Measurements from ENCODE around the gene ZFP90. TPM values are rescaled to one million over a fixed set of nuclear protein-coding genes. Genes with fewer than 3 reads are reported as not detected.

Gene ZFP90
- total and polyA plus RNA-seq, 11 donors, result 4.9 to 18.1 (median 11.0) TPM

- intact Hi-C loops (cut with DNase I), result loop anchor here in 1 of 10 donors (10.0 kb wide), 1 partner anchor 61 kb away; no protein-coding TSS in a partner anchor
- ATAC-seq, result no peak
- Histone ChIP-seq H3K4me3 (no peak overlapping the region), H3K9me3 (peaks cover 15 to 100% (median 100%) of the 10 kb centered on the region in 12 donors), H3K4me1 (no peaks in the 10 kb centered on the region), H3K27ac (no peak overlapping the region), H3K36me3 (peaks cover 24 to 75% (median 50%) of the 10 kb centered on the region in 9 donors), H3K27me3 (no peaks in the 10 kb centered on the region)
- 95 to 99% (median 97%) methylated on average over 7 of the region's 7 CpGs for WGBS, 4 donors
- no peak for DNase-seq
- no peak for TF ChIP-seq POLR2A (IDR thresholded peaks at IDR 0.05)
- TF ChIP-seq, protein P1, sequence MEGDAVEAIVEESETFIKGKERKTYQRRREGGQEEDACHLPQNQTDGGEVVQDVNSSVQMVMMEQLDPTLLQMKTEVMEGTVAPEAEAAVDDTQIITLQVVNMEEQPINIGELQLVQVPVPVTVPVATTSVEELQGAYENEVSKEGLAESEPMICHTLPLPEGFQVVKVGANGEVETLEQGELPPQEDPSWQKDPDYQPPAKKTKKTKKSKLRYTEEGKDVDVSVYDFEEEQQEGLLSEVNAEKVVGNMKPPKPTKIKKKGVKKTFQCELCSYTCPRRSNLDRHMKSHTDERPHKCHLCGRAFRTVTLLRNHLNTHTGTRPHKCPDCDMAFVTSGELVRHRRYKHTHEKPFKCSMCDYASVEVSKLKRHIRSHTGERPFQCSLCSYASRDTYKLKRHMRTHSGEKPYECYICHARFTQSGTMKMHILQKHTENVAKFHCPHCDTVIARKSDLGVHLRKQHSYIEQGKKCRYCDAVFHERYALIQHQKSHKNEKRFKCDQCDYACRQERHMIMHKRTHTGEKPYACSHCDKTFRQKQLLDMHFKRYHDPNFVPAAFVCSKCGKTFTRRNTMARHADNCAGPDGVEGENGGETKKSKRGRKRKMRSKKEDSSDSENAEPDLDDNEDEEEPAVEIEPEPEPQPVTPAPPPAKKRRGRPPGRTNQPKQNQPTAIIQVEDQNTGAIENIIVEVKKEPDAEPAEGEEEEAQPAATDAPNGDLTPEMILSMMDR (IDR thresholded peaks at IDR 0.05), result no peak
Observed at GRCh38 chr16:68563631-68564381, 24.7 kb downstream of the ZFP90 start.

DNA sequence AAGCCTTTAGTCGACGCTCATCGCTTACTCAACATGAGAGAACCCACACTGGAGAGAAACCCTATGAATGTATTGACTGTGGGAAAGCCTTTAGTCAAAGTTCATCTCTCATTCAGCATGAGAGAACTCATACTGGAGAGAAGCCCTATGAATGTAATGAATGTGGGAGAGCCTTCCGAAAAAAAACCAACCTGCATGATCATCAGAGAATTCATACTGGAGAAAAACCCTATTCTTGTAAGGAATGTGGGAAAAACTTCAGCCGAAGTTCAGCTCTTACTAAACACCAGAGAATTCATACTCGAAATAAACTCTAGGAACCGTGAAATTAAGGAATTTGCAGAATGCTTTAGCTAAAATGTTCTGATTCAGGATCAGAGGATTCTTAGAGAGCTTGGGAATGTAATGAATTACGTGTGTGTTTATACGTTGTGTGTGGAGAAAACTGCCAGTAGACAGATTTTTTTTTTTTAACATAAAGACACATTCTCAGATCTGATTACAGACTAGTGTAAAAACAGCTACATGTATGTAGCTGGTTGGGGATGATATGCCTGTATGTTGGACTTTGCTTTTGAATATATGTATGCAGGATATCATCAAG is 25.4 kb downstream of the ZFP90 start:
- Histone ChIP-seq H3K36me3 (peaks cover 23 to 69% (median 43%) of the 10 kb centered on the region in 9 donors), H3K4me3 (no peak overlapping the region), H3K27ac (no peak overlapping the region), H3K27me3 (no peaks in the 10 kb centered on the region), H3K9me3 (peaks cover 15 to 100% (median 100%) of the 10 kb centered on the region in 12 donors), H3K4me1 (no peaks in the 10 kb centered on the region)
- ATAC-seq (no peak), DNase-seq (no peak)
- WGBS, 4 donors, result 96 to 98% (median 98%) methylated on average over 9 of the region's 9 CpGs
- TF ChIP-seq, protein P1 (IDR thresholded peaks at IDR 0.05), result no peak
- no peak for TF ChIP-seq POLR2A (IDR thresholded peaks at IDR 0.05)
- intact Hi-C loops (cut with DNase I), result loop anchor here in 1 of 10 donors (10.0 kb wide), 1 partner anchor 60 kb away; no protein-coding TSS in a partner anchor

GRCh38 chr16:68574479-68574878 is 35.4 kb downstream of the ZFP90 start:
- H3K4me3 ChIP-seq, result no peak overlapping the region
- H3K27ac ChIP-seq, result no peak overlapping the region
- peaks cover 0 to 100% (median 83%) of the 10 kb centered on the region in 12 donors for H3K9me3 ChIP-seq
- TF ChIP-seq POLR2A (IDR thresholded peaks at IDR 0.05), result no peak
- TF ChIP-seq, protein P1 (IDR thresholded peaks at IDR 0.05), result no peak
- 81 to 100% (median 96%) methylated on average over 3 of the region's 3 CpGs for WGBS, 4 donors
- intact Hi-C loops (cut with DNase I), result no loop called here
- no peaks in the 10 kb centered on the region for H3K4me1 ChIP-seq
- ATAC-seq (no peak), DNase-seq (no peak)
- H3K36me3 ChIP-seq, result peaks cover 0 to 13% (median 0%) of the 10 kb centered on the region in 9 donors
- no peaks in the 10 kb centered on the region for H3K27me3 ChIP-seq

GRCh38 chr16:68575082-68575481 is 36.0 kb downstream of the ZFP90 start:
- H3K27ac ChIP-seq, result no peak overlapping the region
- H3K36me3 ChIP-seq, result peaks cover 0 to 13% (median 0%) of the 10 kb centered on the region in 9 donors
- TF ChIP-seq, protein P1 (IDR thresholded peaks at IDR 0.05), result no peak
- TF ChIP-seq POLR2A (IDR thresholded peaks at IDR 0.05), result no peak
- 93 to 100% (median 96%) methylated on average over 3 of the region's 3 CpGs for WGBS, 4 donors
- no peaks in the 10 kb centered on the region for H3K27me3 ChIP-seq
- ATAC-seq (no peak), DNase-seq (no peak)
- intact Hi-C loops (cut with DNase I), result no loop called here
- no peaks in the 10 kb centered on the region for H3K4me1 ChIP-seq
- peaks cover 0 to 100% (median 80%) of the 10 kb centered on the region in 12 donors for H3K9me3 ChIP-seq
- H3K4me3 ChIP-seq, result no peak overlapping the region

Measured in heart left ventricle (tissue), 16 donors.